Parathyroid adenoma (tissue), 2 donors: ENCODE results near the gene ALG8.

Experiments used
- H2AFZ ChIP-seq: fragments of 300-600 bp; sonication (generic); one replicate; pipeline ENCODE4 v1.7.0; 2017; ENCODE audit warnings: antibody characterized with exemption, mild to moderate bottlenecking
- H3K27ac ChIP-seq: fragments of 300-600 bp; sonication (generic); one replicate; pipeline ENCODE4 v1.7.0; 2017
- H3K27me3 ChIP-seq: fragments of 300-600 bp; sonication (generic); one replicate; pipeline ENCODE4 v1.7.0; 2017; ENCODE audit warnings: low read length; ENCODE audit not compliant: control insufficient read depth, insufficient read depth
- H3K36me3 ChIP-seq: fragments of 300-600 bp; sonication (generic); one replicate; pipeline ENCODE4 v1.7.0; 2017; ENCODE audit warnings: low read length; ENCODE audit not compliant: control insufficient read depth, insufficient read depth
- H3K4me1 ChIP-seq: fragments of 300-600 bp; sonication (generic); one replicate; pipeline ENCODE4 v1.7.0; 2017; ENCODE audit warnings: control low read depth
- H3K4me2 ChIP-seq: fragments of 300-600 bp; sonication (generic); one replicate; pipeline ENCODE4 v1.7.0; 2017; ENCODE audit warnings: low read length
- H3K4me3 ChIP-seq: fragments of 300-600 bp; sonication (generic); one replicate; pipeline ENCODE4 v1.7.0; 2017; ENCODE audit warnings: low read depth, low read length
- H3K79me2 ChIP-seq: fragments of 300-600 bp; sonication (generic); one replicate; pipeline ENCODE4 v1.7.0; 2017; ENCODE audit warnings: control low read depth
- H3K9ac ChIP-seq: fragments of 300-600 bp; sonication (generic); one replicate; pipeline ENCODE4 v1.7.0; 2017; ENCODE audit warnings: mild to moderate bottlenecking
- H3K9me3 ChIP-seq: fragments of 300-600 bp; sonication (generic); one replicate; pipeline ENCODE4 v1.7.0; 2017; ENCODE audit warnings: low read length; ENCODE audit not compliant: control insufficient read depth
- CTCF ChIP-seq: fragments of 300-600 bp; sonication (generic); IDR thresholded peaks from one replicate; pipeline ENCODE4 v1.7.0; 2017; ENCODE audit warnings: antibody characterized with exemption, mild to moderate bottlenecking
- donor health status: primary hyperparathyroidism.

ALG8 gene

GRCh38 chr11:78109081-78110015 is 30.1 kb downstream of the ALG8 start:
- no peaks in the 10 kb centered on the region for H3K27me3 ChIP-seq
- no peaks in the 10 kb centered on the region for H3K4me1 ChIP-seq
- H3K4me3 ChIP-seq, result no peak overlapping the region
- no peaks in the 10 kb centered on the region for H3K79me2 ChIP-seq
- TF ChIP-seq CTCF, result no peak
- no peak overlapping the region for H3K27ac ChIP-seq
- no peaks in the 10 kb centered on the region for H3K36me3 ChIP-seq
- no peak overlapping the region for H3K9ac ChIP-seq
- no peak overlapping the region for H3K4me2 ChIP-seq
- H2AFZ ChIP-seq, result no peak overlapping the region
- H3K9me3 ChIP-seq, result no peaks in the 10 kb centered on the region

- H3K36me3 ChIP-seq, result no peaks in the 10 kb centered on the region
- H3K9me3 ChIP-seq, result no peaks in the 10 kb centered on the region
- no peaks in the 10 kb centered on the region for H3K4me1 ChIP-seq
- no peak overlapping the region for H3K27ac ChIP-seq
- H3K27me3 ChIP-seq, result no peaks in the 10 kb centered on the region
- H3K4me3 ChIP-seq, result no peak overlapping the region
- no peaks in the 10 kb centered on the region for H3K79me2 ChIP-seq
- no peak for TF ChIP-seq CTCF
- H3K4me2 ChIP-seq, result no peak overlapping the region
- H2AFZ ChIP-seq, result no peak overlapping the region
- H3K9ac ChIP-seq, result no peak overlapping the region
Measured at GRCh38 chr11:78100676-78101472, 38.6 kb downstream of the ALG8 start.

GRCh38 chr11:78100261-78100660 is 39.2 kb downstream of the ALG8 start:
- Histone ChIP-seq H3K9ac (no peak overlapping the region), H3K36me3 (no peaks in the 10 kb centered on the region), H3K79me2 (no peaks in the 10 kb centered on the region), H3K27ac (no peak overlapping the region), H2AFZ (no peak overlapping the region), H3K4me2 (no peak overlapping the region), H3K27me3 (no peaks in the 10 kb centered on the region), H3K9me3 (no peaks in the 10 kb centered on the region), H3K4me3 (no peak overlapping the region), H3K4me1 (no peaks in the 10 kb centered on the region)
- TF ChIP-seq CTCF, result no peak

- Histone ChIP-seq H3K4me2 (no peak overlapping the region), H2AFZ (no peak overlapping the region), H3K9ac (no peak overlapping the region), H3K27ac (no peak overlapping the region), H3K4me1 (no peaks in the 10 kb centered on the region), H3K79me2 (no peaks in the 10 kb centered on the region), H3K9me3 (no peaks in the 10 kb centered on the region), H3K36me3 (no peaks in the 10 kb centered on the region), H3K27me3 (no peaks in the 10 kb centered on the region), H3K4me3 (no peak overlapping the region)
- TF ChIP-seq CTCF, result no peak
Measured at GRCh38 chr11:78099666-78100065, 39.8 kb downstream of the ALG8 start.
